Activated CD4-positive, alpha-beta T cell treated with anti-CD3 and anti-CD28 coated beads, Interleukin-2, amount 10 ng/mL, durations not matched to agents 24 days and 14 days (primary cell): Measurements from ENCODE around the gene PRR36. TPM values are rescaled to one million over a fixed set of nuclear protein-coding genes. Genes with fewer than 3 reads are reported as not detected.

ENCODE experiments used
- DNase-seq: peaks from one replicate; pipeline ENCODE4 v3.0.0; 2022
- H3K27ac Mint-ChIP-seq: one replicate; pipeline ENCODE4 v1.8.0; 2022; ENCODE audit warnings: mild to moderate bottlenecking, mixed read lengths
- H3K27me3 Mint-ChIP-seq: one replicate; pipeline ENCODE4 v1.8.0; 2022; ENCODE audit warnings: mixed read lengths
- H3K36me3 Mint-ChIP-seq: one replicate; pipeline ENCODE4 v1.8.0; 2022; ENCODE audit warnings: low read depth, mild to moderate bottlenecking, mixed read lengths
- H3K4me1 Mint-ChIP-seq: one replicate; pipeline ENCODE4 v1.8.0; 2021; ENCODE audit warnings: mixed read lengths
- H3K4me3 Mint-ChIP-seq: one replicate; pipeline ENCODE4 v1.8.0; 2022; ENCODE audit warnings: mild to moderate bottlenecking, moderate library complexity, mixed read lengths
- H3K9me3 Mint-ChIP-seq: one replicate; pipeline ENCODE4 v1.8.0; 2021; ENCODE audit warnings: mixed read lengths
- intact Hi-C: fragments of 100-400 bp; cut with micrococcal nuclease; formaldehyde crosslinking; loops from one replicate; pipeline ENCODE4 v1.15.1; 2023
- total RNA-seq: library from RNA; stranded (reverse); gene quantifications from 2 replicates; pipeline ENCODE4 v1.2.3, GENCODE V29; 2022

PRR36 gene
- total RNA-seq, 1 donor from 2014 or later = 0.21 TPM

- intact Hi-C loops = loop anchor here (5.0 kb wide), 1 partner anchor 170 kb away; no protein-coding TSS in a partner anchor
- Mint-ChIP-seq H3K4me3 (no peak overlapping the region), H3K36me3 (no peaks in the 10 kb centered on the region), H3K27ac (no peak overlapping the region), H3K9me3 (no peaks in the 10 kb centered on the region), H3K27me3 (peaks cover 5% of the 10 kb centered on the region), H3K4me1 (peaks cover 17% of the 10 kb centered on the region)
- DNase-seq = no peak
These were observed 41.4 kb downstream of the PRR36 start for GRCh38 chr19:7832781-7833180.

DNA sequence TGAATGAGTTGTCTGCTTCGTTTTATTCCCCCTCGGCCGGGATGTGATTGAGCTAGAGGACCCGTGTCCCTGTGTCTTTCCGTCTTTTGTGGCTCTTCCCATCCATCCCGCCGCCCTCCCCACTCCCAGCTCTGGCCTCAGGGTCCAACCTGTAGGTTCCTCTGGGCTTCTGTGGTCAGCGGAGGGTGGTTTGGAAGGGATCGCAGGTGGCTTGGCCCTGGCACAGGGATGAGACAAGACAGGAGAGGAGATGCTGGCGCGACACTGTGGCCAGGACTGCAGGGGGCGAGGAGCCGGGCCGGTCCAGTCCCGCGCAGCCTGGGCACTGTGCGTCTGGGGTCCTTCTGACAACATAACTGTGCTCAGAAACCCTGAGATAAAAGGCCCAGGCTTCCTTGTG, 42.2 kb downstream of the PRR36 start:
- Mint-ChIP-seq H3K27ac (no peak overlapping the region), H3K4me1 (peaks cover 17% of the 10 kb centered on the region), H3K36me3 (no peaks in the 10 kb centered on the region), H3K4me3 (no peak overlapping the region), H3K9me3 (no peaks in the 10 kb centered on the region), H3K27me3 (peaks cover 7% of the 10 kb centered on the region)
- intact Hi-C loops = loop anchor here (5.0 kb wide), 1 partner anchor 170 kb away; no protein-coding TSS in a partner anchor
- DNase-seq = no peak

DNA sequence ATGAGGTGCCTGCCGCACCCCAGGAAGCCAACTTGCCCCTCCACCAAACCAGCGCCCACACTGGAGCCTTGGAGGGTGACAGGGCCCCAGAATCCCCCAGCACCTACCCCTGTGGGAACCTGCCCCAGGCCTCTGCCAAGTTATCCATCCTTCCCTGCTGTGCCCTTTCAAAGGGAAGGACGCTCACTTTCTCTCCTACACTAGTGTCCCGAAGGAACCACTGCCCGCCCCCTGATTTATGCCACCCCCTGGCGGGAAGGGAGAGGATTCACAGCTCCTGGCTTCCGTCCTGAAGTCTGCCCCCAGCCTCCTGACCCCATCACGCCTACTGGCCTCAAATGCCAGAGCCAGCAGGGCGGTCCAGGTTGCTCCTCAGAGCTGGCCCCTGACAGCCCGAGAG, 42.7 kb downstream of the PRR36 start:
- intact Hi-C loops = loop anchor here (5.0 kb wide), 1 partner anchor 171 kb away; no protein-coding TSS in a partner anchor
- no peaks in the 10 kb centered on the region for H3K9me3 Mint-ChIP-seq
- H3K4me3 Mint-ChIP-seq = peak overlapping the region; percentile 86
- no peaks in the 10 kb centered on the region for H3K36me3 Mint-ChIP-seq
- no peak for DNase-seq
- H3K4me1 Mint-ChIP-seq = peaks cover 17% of the 10 kb centered on the region
- peaks cover 9% of the 10 kb centered on the region for H3K27me3 Mint-ChIP-seq
- no peak overlapping the region for H3K27ac Mint-ChIP-seq

DNA sequence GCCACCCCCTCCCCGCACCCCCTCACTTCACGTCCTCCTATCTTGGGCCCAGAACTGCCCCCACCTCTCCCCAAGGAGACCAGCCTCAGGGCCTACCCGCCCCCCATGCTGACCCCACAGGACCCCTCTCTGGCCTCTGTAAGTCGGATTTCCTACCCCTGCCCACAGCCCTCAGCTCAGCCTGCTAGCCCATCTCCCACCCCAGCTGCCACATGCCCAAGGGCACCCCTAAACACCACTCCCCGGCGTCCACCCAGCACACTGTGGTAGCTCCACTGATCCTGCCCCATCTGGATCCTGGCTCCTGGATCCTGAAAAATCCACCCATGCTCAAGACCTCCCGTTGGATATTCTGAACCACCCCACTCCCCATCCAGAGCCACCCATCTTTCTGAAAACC, 43.4 kb downstream of the PRR36 start:
- Mint-ChIP-seq H3K27me3 (peaks cover 10% of the 10 kb centered on the region), H3K4me3 (peak overlapping the region; percentile 86), H3K27ac (no peak overlapping the region), H3K36me3 (no peaks in the 10 kb centered on the region), H3K9me3 (no peaks in the 10 kb centered on the region), H3K4me1 (peaks cover 17% of the 10 kb centered on the region)
- intact Hi-C loops = loop anchor here (5.0 kb wide), 1 partner anchor 171 kb away; no protein-coding TSS in a partner anchor
- DNase-seq = peak; percentile 63

- peaks cover 17% of the 10 kb centered on the region for H3K4me1 Mint-ChIP-seq
- H3K36me3 Mint-ChIP-seq = no peaks in the 10 kb centered on the region
- H3K27ac Mint-ChIP-seq = no peak overlapping the region
- H3K4me3 Mint-ChIP-seq = peak overlapping the region; percentile 88
- intact Hi-C loops = loop anchor here (5.0 kb wide), 1 partner anchor 172 kb away; no protein-coding TSS in a partner anchor
- H3K9me3 Mint-ChIP-seq = no peaks in the 10 kb centered on the region
- peaks cover 10% of the 10 kb centered on the region for H3K27me3 Mint-ChIP-seq
- no peak for DNase-seq
These were observed 43.9 kb downstream of the PRR36 start for GRCh38 chr19:7830272-7830771.

GRCh38 chr19:7829561-7830271, 44.5 kb downstream of the PRR36 start, which contains the start of gene EVI5L:
TSS of gene EVI5L (plus strand) at chr19:7830218. CDS start at chr19:7846543, 16,325 bp downstream.
- Mint-ChIP-seq H3K27ac (peak within 1 kb of the TSS; percentile 83), H3K9me3 (no peaks in the 10 kb centered on the region), H3K4me1 (peaks cover 17% of the 10 kb centered on the region), H3K27me3 (peaks cover 10% of the 10 kb centered on the region), H3K4me3 (peak within 1 kb of the TSS; percentile 88), H3K36me3 (no peaks in the 10 kb centered on the region)
- peak; percentile 100 for DNase-seq
- intact Hi-C loops = loop anchor here (1.0 to 5.0 kb wide), 2 partner anchors 40 to 173 kb away; no protein-coding TSS in a partner anchor

DNA sequence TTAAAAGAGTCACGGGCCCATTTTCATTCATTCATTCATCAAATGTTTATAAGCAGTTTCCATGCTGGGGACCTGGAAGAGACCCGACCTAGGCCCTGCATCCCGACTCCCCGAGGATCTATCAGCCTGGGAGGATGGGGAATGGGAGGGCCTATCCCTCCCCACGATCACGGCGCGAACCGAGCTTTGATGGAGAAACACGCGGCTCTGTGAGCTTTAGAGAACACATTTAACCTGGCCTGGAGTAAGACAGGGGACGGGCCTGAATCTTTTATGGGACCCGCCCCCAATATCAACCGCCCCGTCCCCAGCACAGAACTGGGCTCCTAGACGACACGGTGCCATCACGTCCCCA, 45.0 kb downstream of the PRR36 start:
- Mint-ChIP-seq H3K27ac (peak overlapping the region; percentile 83), H3K9me3 (no peaks in the 10 kb centered on the region), H3K4me3 (peak overlapping the region; percentile 88), H3K27me3 (peaks cover 10% of the 10 kb centered on the region), H3K36me3 (no peaks in the 10 kb centered on the region), H3K4me1 (peaks cover 17% of the 10 kb centered on the region)
- intact Hi-C loops = loop anchor here (1.0 kb wide), 1 partner anchor 40 kb away; no protein-coding TSS in a partner anchor
- no peak for DNase-seq

GRCh38 chr19:7823686-7824301, 50.4 kb downstream of the PRR36 start:
- H3K27me3 Mint-ChIP-seq = peaks cover 35% of the 10 kb centered on the region
- H3K4me1 Mint-ChIP-seq = no peaks in the 10 kb centered on the region
- DNase-seq = no peak
- intact Hi-C loops = no loop called here
- no peaks in the 10 kb centered on the region for H3K36me3 Mint-ChIP-seq
- H3K4me3 Mint-ChIP-seq = no peak overlapping the region
- peaks cover 5% of the 10 kb centered on the region for H3K9me3 Mint-ChIP-seq
- H3K27ac Mint-ChIP-seq = no peak overlapping the region

DNA sequence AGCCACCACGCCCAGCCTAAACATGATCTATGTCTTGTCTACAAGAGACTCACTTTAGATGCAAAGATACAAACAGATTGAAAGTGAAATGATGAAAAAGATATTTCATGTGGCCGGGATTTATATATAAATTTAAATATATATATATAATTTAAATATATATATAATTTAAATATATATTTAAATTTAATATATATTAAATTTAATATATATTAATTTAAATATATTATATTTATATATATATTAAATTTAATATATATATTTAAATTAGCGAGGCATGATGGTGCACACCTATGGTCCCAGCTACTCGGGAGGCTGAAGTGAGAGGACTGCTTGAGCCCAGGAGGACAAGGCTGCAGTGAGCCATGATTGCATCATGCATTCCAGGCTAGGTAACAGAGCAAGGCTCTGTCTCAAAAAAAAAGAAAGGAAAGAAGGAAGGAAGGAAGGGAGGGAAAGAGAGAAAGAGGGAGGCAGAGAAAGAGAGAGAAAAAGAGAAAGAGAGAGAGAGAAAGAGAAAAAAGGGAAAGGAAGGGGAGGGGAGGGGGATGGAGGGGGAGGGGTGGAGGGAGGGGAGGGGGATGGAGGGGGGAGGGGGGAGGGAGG, 51.2 kb downstream of the PRR36 start:
- H3K27me3 Mint-ChIP-seq = peaks cover 35% of the 10 kb centered on the region
- no peaks in the 10 kb centered on the region for H3K36me3 Mint-ChIP-seq
- peak overlapping the region; percentile 76 for H3K27ac Mint-ChIP-seq
- H3K4me1 Mint-ChIP-seq = no peaks in the 10 kb centered on the region
- no peak for DNase-seq
- intact Hi-C loops = no loop called here
- H3K9me3 Mint-ChIP-seq = peaks cover 5% of the 10 kb centered on the region
- no peak overlapping the region for H3K4me3 Mint-ChIP-seq

GRCh38 chr19:7820588-7820987, 53.6 kb downstream of the PRR36 start:
- peaks cover 18% of the 10 kb centered on the region for H3K9me3 Mint-ChIP-seq
- H3K4me1 Mint-ChIP-seq = peaks cover 1% of the 10 kb centered on the region
- H3K27me3 Mint-ChIP-seq = peaks cover 34% of the 10 kb centered on the region
- DNase-seq = no peak
- H3K4me3 Mint-ChIP-seq = no peak overlapping the region
- no peaks in the 10 kb centered on the region for H3K36me3 Mint-ChIP-seq
- H3K27ac Mint-ChIP-seq = no peak overlapping the region
- intact Hi-C loops = no loop called here

DNA sequence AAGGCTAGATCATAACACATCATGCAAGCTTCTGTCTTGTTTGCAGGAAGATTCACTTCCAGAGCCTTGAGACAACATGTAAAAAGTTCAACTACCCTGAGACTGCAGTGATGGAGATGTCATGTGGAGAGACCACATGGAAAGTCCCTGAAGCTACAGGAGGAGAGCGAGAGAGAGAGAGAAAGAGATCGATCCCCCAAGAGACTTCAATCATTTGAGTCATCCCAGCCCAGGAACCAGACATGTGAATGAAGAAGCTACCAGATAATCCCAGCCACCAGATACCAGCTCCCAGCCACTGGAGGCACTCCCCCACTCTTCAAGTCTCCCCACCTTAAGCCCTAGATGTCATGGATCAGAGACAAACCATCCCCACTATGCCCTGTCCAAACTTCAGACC, 54.9 kb downstream of the PRR36 start:
- no peak overlapping the region for H3K27ac Mint-ChIP-seq
- H3K36me3 Mint-ChIP-seq = peaks cover 2% of the 10 kb centered on the region
- peaks cover 5% of the 10 kb centered on the region for H3K4me1 Mint-ChIP-seq
- DNase-seq = no peak
- peaks cover 19% of the 10 kb centered on the region for H3K9me3 Mint-ChIP-seq
- no peak overlapping the region for H3K4me3 Mint-ChIP-seq
- peaks cover 35% of the 10 kb centered on the region for H3K27me3 Mint-ChIP-seq
- intact Hi-C loops = no loop called here

DNA sequence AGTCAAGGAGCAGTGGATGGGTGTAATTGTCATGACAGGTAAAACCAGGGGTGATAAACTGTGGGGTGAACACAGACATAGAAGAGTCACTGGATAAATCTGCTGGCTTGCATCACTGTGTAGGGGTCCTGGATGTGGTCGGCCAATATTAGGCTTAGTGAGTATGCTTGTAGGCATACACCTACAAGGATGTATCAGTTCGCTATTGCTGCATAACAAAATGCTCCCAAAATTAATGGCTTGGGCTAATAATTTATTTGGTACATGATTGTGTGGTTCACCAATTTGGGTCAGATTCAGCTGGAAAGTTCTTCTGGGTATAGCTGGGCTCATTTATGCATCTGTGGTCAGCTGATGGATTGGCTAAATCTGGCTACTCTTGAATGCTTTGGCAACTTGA, 55.4 kb downstream of the PRR36 start:
- intact Hi-C loops = no loop called here
- Mint-ChIP-seq H3K36me3 (peaks cover 2% of the 10 kb centered on the region), H3K4me1 (peaks cover 5% of the 10 kb centered on the region), H3K27me3 (peaks cover 36% of the 10 kb centered on the region), H3K27ac (no peak overlapping the region), H3K4me3 (no peak overlapping the region), H3K9me3 (peaks cover 19% of the 10 kb centered on the region)
- DNase-seq = no peak
